Body of pancreas (tissue), 4 donors: Measurements from ENCODE around the gene ATXN10. TPM values are rescaled to one million over a fixed set of nuclear protein-coding genes. Genes with fewer than 3 reads are reported as not detected.

Source experiments
- ATAC-seq: fragments of 150-250 bp; one replicate; pipeline ENCODE4 v1.9.1; 2016
- DNase-seq, 4 donors: peaks; one replicate each; pipeline ENCODE4 v3.0.0-alpha.2; 2019
- H3K27ac ChIP-seq, 4 donors: fragments of 200-600 bp; sonication (generic); 1 replicate in 3 of 4; 2 replicates in 1 of 4; pipeline versions ENCODE4 v1.5.1 to v1.6.1; 2016 to 2019; ENCODE audit warnings: mild to moderate bottlenecking in 1 of 4, mixed read lengths in 1 of 4, moderate library complexity in 1 of 4
- H3K27me3 ChIP-seq, 2 donors: fragments of 200-600 bp; sonication (generic); one replicate each; pipeline ENCODE4 v1.6.0; 2016; ENCODE audit warnings: mild to moderate bottlenecking in 1 of 2
- H3K36me3 ChIP-seq, 2 donors: fragments of 200-600 bp; sonication (generic); replicated peaks in 1 of 2; 2 replicates each; pipeline ENCODE4 v1.5.1; 2016; ENCODE audit warnings: low read depth in 2 of 2; ENCODE audit not compliant: insufficient read depth in 1 of 2
- H3K4me1 ChIP-seq: fragments of 200-600 bp; sonication (generic); one replicate; pipeline ENCODE4 v1.6.0; 2016
- H3K4me3 ChIP-seq, 2 donors: fragments of 200-600 bp; sonication (generic); 1 replicate in 1 of 2; 2 replicates in 1 of 2; pipeline ENCODE4 v1.5.1; 2016 to 2019
- H3K9me3 ChIP-seq, 3 donors: fragments of 200-600 bp; sonication (generic); 1 replicate in 2 of 3; 2 replicates in 1 of 3; pipeline ENCODE4 v1.5.1; 2016
- POLR2A ChIP-seq, 3 donors: fragments of 450-650 bp; IDR thresholded peaks; one replicate each; pipeline ENCODE4 v1.6.1; 2016; ENCODE audit warnings: antibody characterized with exemption in 3 of 3, mild to moderate bottlenecking in 2 of 3
- WGBS, 2 donors: methylation state at CpG; one replicate each; pipeline ENCODE4 v1.1.5; 2017; 5-methylcytosine and 5-hydroxymethylcytosine counted together
- intact Hi-C: fragments of 100-400 bp; cut with DNase I; formaldehyde crosslinking; loops from one replicate; pipeline ENCODE4 v1.15.1; 2023
- total RNA-seq, 2 donors: library from RNA; depleted of rRNA; stranded (reverse); fragments of >200 nt; gene quantifications; one replicate each; pipeline ENCODE4 v1.1.0, GENCODE V29; 2016
- TF ChIP-seq, protein P1 (sequence below), 7 experiments: fragments of 450-650 bp in 4 of 7; fragments of 200-600 bp in 3 of 7; sonication (generic) in 3 of 7; IDR thresholded peaks; one replicate each; pipeline ENCODE4 v1.5.1; 2016 to 2019; ENCODE audit warnings: antibody characterized with exemption in 7 of 7

Gene ATXN10
- total RNA-seq, 2 donors from 2014 or later = 61.6 to 69.8 TPM

- no peaks in the 10 kb centered on the region for H3K27me3 ChIP-seq
- ATAC-seq (no peak), DNase-seq (no peak)
- no peaks in the 10 kb centered on the region for H3K4me1 ChIP-seq
- intact Hi-C loops = no loop called here
- TF ChIP-seq, protein P1, sequence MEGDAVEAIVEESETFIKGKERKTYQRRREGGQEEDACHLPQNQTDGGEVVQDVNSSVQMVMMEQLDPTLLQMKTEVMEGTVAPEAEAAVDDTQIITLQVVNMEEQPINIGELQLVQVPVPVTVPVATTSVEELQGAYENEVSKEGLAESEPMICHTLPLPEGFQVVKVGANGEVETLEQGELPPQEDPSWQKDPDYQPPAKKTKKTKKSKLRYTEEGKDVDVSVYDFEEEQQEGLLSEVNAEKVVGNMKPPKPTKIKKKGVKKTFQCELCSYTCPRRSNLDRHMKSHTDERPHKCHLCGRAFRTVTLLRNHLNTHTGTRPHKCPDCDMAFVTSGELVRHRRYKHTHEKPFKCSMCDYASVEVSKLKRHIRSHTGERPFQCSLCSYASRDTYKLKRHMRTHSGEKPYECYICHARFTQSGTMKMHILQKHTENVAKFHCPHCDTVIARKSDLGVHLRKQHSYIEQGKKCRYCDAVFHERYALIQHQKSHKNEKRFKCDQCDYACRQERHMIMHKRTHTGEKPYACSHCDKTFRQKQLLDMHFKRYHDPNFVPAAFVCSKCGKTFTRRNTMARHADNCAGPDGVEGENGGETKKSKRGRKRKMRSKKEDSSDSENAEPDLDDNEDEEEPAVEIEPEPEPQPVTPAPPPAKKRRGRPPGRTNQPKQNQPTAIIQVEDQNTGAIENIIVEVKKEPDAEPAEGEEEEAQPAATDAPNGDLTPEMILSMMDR (IDR thresholded peaks at IDR 0.05) = no peak
- TF ChIP-seq POLR2A (IDR thresholded peaks at IDR 0.05) = no peak
- H3K36me3 ChIP-seq = peaks cover 0 to 9% of the 10 kb centered on the region in 2 donors
- H3K9me3 ChIP-seq = no peaks in the 10 kb centered on the region
- no peak overlapping the region for H3K4me3 ChIP-seq
- H3K27ac ChIP-seq = no peak overlapping the region
- 94 to 96% methylated on average over 2 of the region's 2 CpGs for WGBS, 2 donors
Measured at GRCh38 chr22:45704648-45705047, 33.0 kb downstream of the ATXN10 start.

DNA sequence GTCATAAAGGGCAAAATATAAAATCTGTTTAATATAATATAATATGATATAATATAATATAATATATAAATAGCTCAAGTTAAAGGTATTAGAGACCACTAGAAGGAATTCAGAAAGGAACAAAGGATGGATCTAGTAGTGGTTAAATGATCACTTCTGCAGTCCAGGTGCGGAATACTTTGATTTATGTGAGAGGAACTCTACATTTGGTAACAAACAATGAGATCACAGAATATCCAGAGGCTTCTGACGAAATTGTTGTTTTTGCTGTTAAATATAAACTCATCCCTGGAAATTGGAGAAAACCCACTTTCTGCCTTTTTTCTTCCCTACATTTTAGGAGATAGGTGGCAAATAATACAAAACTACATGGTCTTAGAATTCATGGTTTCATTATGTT lies 36.0 kb downstream of the ATXN10 start:
- ATAC-seq (no peak), DNase-seq (no peak)
- peaks cover 0 to 3% of the 10 kb centered on the region in 2 donors for H3K36me3 ChIP-seq
- H3K4me3 ChIP-seq = no peak overlapping the region
- TF ChIP-seq, protein P1 (IDR thresholded peaks at IDR 0.05) = no peak
- TF ChIP-seq POLR2A (IDR thresholded peaks at IDR 0.05) = no peak
- intact Hi-C loops = no loop called here
- 89 to 90% methylated on average over 2 of the region's 2 CpGs for WGBS, 2 donors
- H3K4me1 ChIP-seq = no peaks in the 10 kb centered on the region
- no peaks in the 10 kb centered on the region for H3K27me3 ChIP-seq
- H3K27ac ChIP-seq = no peak overlapping the region
- H3K9me3 ChIP-seq = no peaks in the 10 kb centered on the region

GRCh38 chr22:45708145-45708544 lies 36.5 kb downstream of the ATXN10 start:
- H3K27me3 ChIP-seq = no peaks in the 10 kb centered on the region
- ATAC-seq (no peak), DNase-seq (no peak)
- intact Hi-C loops = no loop called here
- H3K4me3 ChIP-seq = no peak overlapping the region
- no peak overlapping the region for H3K27ac ChIP-seq
- no peaks in the 10 kb centered on the region for H3K4me1 ChIP-seq
- H3K9me3 ChIP-seq = no peaks in the 10 kb centered on the region
- TF ChIP-seq POLR2A (IDR thresholded peaks at IDR 0.05) = no peak
- TF ChIP-seq, protein P1 (IDR thresholded peaks at IDR 0.05) = no peak
- WGBS, 2 donors = 76 to 78% methylated on average over 2 of the region's 2 CpGs
- peaks cover 0 to 1% of the 10 kb centered on the region in 2 donors for H3K36me3 ChIP-seq

GRCh38 chr22:45709060-45709739 lies 37.6 kb downstream of the ATXN10 start:
- Histone ChIP-seq H3K4me1 (no peaks in the 10 kb centered on the region), H3K36me3 (peaks cover 0 to 1% of the 10 kb centered on the region in 2 donors), H3K4me3 (no peak overlapping the region), H3K27ac (no peak overlapping the region), H3K27me3 (no peaks in the 10 kb centered on the region), H3K9me3 (no peaks in the 10 kb centered on the region)
- WGBS, 2 donors = 87 to 90% methylated on average over 5 of the region's 5 CpGs
- no peak for TF ChIP-seq POLR2A (IDR thresholded peaks at IDR 0.05)
- TF ChIP-seq, protein P1 (IDR thresholded peaks at IDR 0.05) = no peak
- ATAC-seq (no peak), DNase-seq (no peak)
- intact Hi-C loops = no loop called here

DNA sequence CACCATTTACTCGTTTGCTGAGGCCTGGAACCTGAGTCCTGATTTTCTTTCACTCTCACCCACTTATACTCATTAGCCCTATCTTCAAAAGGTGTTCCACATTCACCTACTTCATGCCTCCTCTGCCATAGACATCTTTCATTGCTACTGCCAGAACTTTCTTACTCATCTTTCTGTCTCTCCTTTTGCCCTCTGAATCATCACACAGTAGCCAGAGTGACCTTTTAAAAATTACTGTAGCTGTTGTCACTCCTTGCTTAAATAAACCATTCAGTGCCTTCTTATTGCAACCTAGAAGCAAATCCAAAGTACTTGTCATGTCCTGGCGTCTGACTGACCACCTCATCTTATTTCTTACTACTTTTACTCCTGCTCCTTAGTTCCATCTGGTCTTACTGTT lies 38.2 kb downstream of the ATXN10 start:
- H3K27ac ChIP-seq = no peak overlapping the region
- H3K36me3 ChIP-seq = no peaks in the 10 kb centered on the region
- H3K4me1 ChIP-seq = no peaks in the 10 kb centered on the region
- no peaks in the 10 kb centered on the region for H3K9me3 ChIP-seq
- H3K27me3 ChIP-seq = no peaks in the 10 kb centered on the region
- DNase-seq = no peak
- intact Hi-C loops = no loop called here
- ATAC-seq = no peak
- no peak overlapping the region for H3K4me3 ChIP-seq
- no peak for TF ChIP-seq POLR2A (IDR thresholded peaks at IDR 0.05)
- TF ChIP-seq, protein P1 (IDR thresholded peaks at IDR 0.05) = no peak
- 90 to 100% methylated on average over 2 of the region's 2 CpGs for WGBS, 2 donors
